Transverse colon (tissue), 4 donors: Measurements from ENCODE around the gene POR.

ENCODE experiments used
- CTCF ChIP-seq, 5 experiments: fragments of 200-600 bp in 3 of 5; fragments of 450-650 bp in 2 of 5; sonication (generic) in 3 of 5; IDR thresholded peaks; 1 replicate in 2 of 5; 2 replicates in 3 of 5; pipeline ENCODE4 v1.5.1; 2016 to 2017; ENCODE audit warnings: antibody characterized with exemption in 5 of 5, inconsistent platforms in 3 of 5, mild to moderate bottlenecking in 2 of 5, moderate library complexity in 1 of 5
- POLR2AphosphoS5 ChIP-seq, 3 donors: sonication (generic); formaldehyde crosslinking; IDR thresholded peaks; one replicate each; pipeline ENCODE4 v1.6.1; 2016; ENCODE audit warnings: antibody characterized with exemption in 3 of 3

- TF ChIP-seq CTCF (IDR thresholded peaks at IDR 0.05): no peak
- no peak for TF ChIP-seq POLR2AphosphoS5 (IDR thresholded peaks at IDR 0.05)
Observed at GRCh38 chr7:75869776-75870379, 45.1 kb upstream of the POR start.
